ENCODE results near the gene CORO1A.

Gene CORO1A

GRCh38 chr16:30149250-30149930 is 34.0 kb upstream of the CORO1A start:
- DNase-seq (ENCODE audit: low spot score) = no peak
- in situ Hi-C loops (cut with MboI; ENCODE audit: low sequenced_read_pairs, unreplicated experiment) = no loop called here
- TF ChIP-seq CTCF (IDR thresholded peaks at IDR 0.05; ENCODE audit: borderline replicate concordance, control extremely low read depth, extremely low read depth, insufficient read depth, missing control alignments) = no peak

- in situ Hi-C loops (cut with MboI; ENCODE audit: low sequenced_read_pairs, unreplicated experiment) = no loop called here
Observed at GRCh38 chr16:30151091-30151490, 32.3 kb upstream of the CORO1A start.

GRCh38 chr16:30152517-30152916 is 30.9 kb upstream of the CORO1A start:
- DNase-seq (ENCODE audit: low spot score) = no peak
- TF ChIP-seq CTCF (IDR thresholded peaks at IDR 0.05; ENCODE audit: borderline replicate concordance, control extremely low read depth, extremely low read depth, insufficient read depth, missing control alignments) = no peak
- in situ Hi-C loops (cut with MboI; ENCODE audit: low sequenced_read_pairs, unreplicated experiment) = no loop called here

More at GRCh38 chr16:30151091-30151490, 32.3 kb upstream of the CORO1A start:
- TF ChIP-seq CTCF (IDR thresholded peaks at IDR 0.05; ENCODE audit: borderline replicate concordance, control extremely low read depth, extremely low read depth, insufficient read depth, missing control alignments) = no peak
- no peak for DNase-seq (ENCODE audit: low spot score)

- no peak for DNase-seq (ENCODE audit: low spot score)
- no peak for TF ChIP-seq CTCF (IDR thresholded peaks at IDR 0.05; ENCODE audit: borderline replicate concordance, control extremely low read depth, extremely low read depth, insufficient read depth, missing control alignments)
- in situ Hi-C loops (cut with MboI; ENCODE audit: low sequenced_read_pairs, unreplicated experiment) = no loop called here
Observed at GRCh38 chr16:30155188-30155587, 28.2 kb upstream of the CORO1A start.

- in situ Hi-C loops (cut with MboI; ENCODE audit: low sequenced_read_pairs, unreplicated experiment) = no loop called here
- DNase-seq (ENCODE audit: low spot score) = no peak
- TF ChIP-seq CTCF (IDR thresholded peaks at IDR 0.05; ENCODE audit: borderline replicate concordance, control extremely low read depth, extremely low read depth, insufficient read depth, missing control alignments) = no peak
Observed at GRCh38 chr16:30157214-30157613, 26.2 kb upstream of the CORO1A start.

GRCh38 chr16:30163538-30163937 is 19.9 kb upstream of the CORO1A start:
- DNase-seq (ENCODE audit: low spot score) = no peak
- no peak for TF ChIP-seq CTCF (IDR thresholded peaks at IDR 0.05; ENCODE audit: borderline replicate concordance, control extremely low read depth, extremely low read depth, insufficient read depth, missing control alignments)
- in situ Hi-C loops (cut with MboI; ENCODE audit: low sequenced_read_pairs, unreplicated experiment) = no loop called here

Measured in GM13976 (cell line).